PC-9 (cell line): Measurements from ENCODE around the gene NTM. TPM values are rescaled to one million over a fixed set of nuclear protein-coding genes. Genes with fewer than 3 reads are reported as not detected.

Experiments
- BruUV-seq: library from RNA; stranded (reverse); fragments of 400-500 nt; replicated peaks from 2 replicates; lab custom pipeline; 2021; lab: Mats Ljungman, UMichigan
- CTCF ChIA-PET: fragments of 300-600 bp; sonication (Branson Sonifier 250); formaldehyde crosslinking; loops from one replicate; lab custom pipeline; 2022; ENCODE audit warnings: antibody characterized with exemption; lab: Charles Lee
- POLR2A ChIA-PET: fragments of 300-600 bp; sonication (Branson Sonifier 250); formaldehyde crosslinking; loops from one replicate; lab custom pipeline; 2022; ENCODE audit warnings: antibody characterized with exemption; ENCODE audit not compliant: unreplicated experiment; lab: Charles Lee
- DNase-seq, 2 experiments: peaks; one replicate each; pipeline versions ENCODE4 v3.0.0 to v3.0.0-alpha.2; 2015 to 2022; ENCODE audit warnings: mixed read lengths in 1 of 2
- H2AFZ ChIP-seq: fragments of 200-600 bp; sonication (generic); 2 replicates; pipeline ENCODE4 v1.8.1; 2017; ENCODE audit warnings: antibody characterized with exemption
- H3F3A ChIP-seq: fragments of 200-600 bp; sonication (generic); 2 replicates; pipeline ENCODE4 v1.8.1; 2017; ENCODE audit warnings: antibody characterized with exemption, mild to moderate bottlenecking, low read depth; ENCODE audit not compliant: insufficient read depth
- H3K27ac ChIP-seq: fragments of 200-600 bp; sonication (generic); 2 replicates; pipeline ENCODE4 v1.6.1; 2016; ENCODE audit warnings: mixed run types
- H3K27me3 ChIP-seq: fragments of 200-600 bp; sonication (generic); 2 replicates; pipeline ENCODE4 v1.6.1; 2016; ENCODE audit warnings: low read depth, mixed run types; ENCODE audit not compliant: insufficient read depth
- H3K36me3 ChIP-seq: fragments of 200-600 bp; sonication (generic); 2 replicates; pipeline ENCODE4 v1.6.1; 2016; ENCODE audit warnings: low read depth, mixed run types
- H3K4me1 ChIP-seq: fragments of 200-600 bp; sonication (generic); replicated peaks from 2 replicates; pipeline ENCODE4 v1.6.1; 2016; ENCODE audit warnings: mixed run types; ENCODE audit not compliant: insufficient read depth
- H3K4me2 ChIP-seq: fragments of 200-600 bp; sonication (generic); 2 replicates; pipeline ENCODE4 v1.6.1; 2017; ENCODE audit warnings: mixed run types
- H3K4me3 ChIP-seq: fragments of 200-600 bp; sonication (generic); 2 replicates; pipeline ENCODE4 v1.6.1; 2016; ENCODE audit warnings: mixed run types
- H3K79me2 ChIP-seq: fragments of 200-600 bp; sonication (generic); 2 replicates; pipeline ENCODE4 v1.6.1; 2017; ENCODE audit warnings: low read depth, mixed run types
- H3K9me2 ChIP-seq: fragments of 200-600 bp; sonication (generic); 2 replicates; pipeline ENCODE4 v1.8.1; 2017; ENCODE audit warnings: mild to moderate bottlenecking; ENCODE audit not compliant: insufficient read depth
- H3K9me3 ChIP-seq: fragments of 200-600 bp; sonication (generic); 2 replicates; pipeline ENCODE4 v1.8.1; 2016; ENCODE audit warnings: low read depth; ENCODE audit not compliant: insufficient read depth
- H4K20me1 ChIP-seq: fragments of 200-600 bp; sonication (generic); 2 replicates; pipeline ENCODE4 v1.8.1; 2017; ENCODE audit not compliant: insufficient read depth
- EZH2 ChIP-seq: fragments of 200-600 bp; sonication (generic); IDR thresholded peaks from 2 replicates; pipeline ENCODE4 v1.8.0; 2017; ENCODE audit warnings: antibody characterized with exemption, low read depth
- intact Hi-C: fragments of 100-400 bp; cut with micrococcal nuclease; formaldehyde crosslinking; loops from one replicate; pipeline ENCODE4 v1.10.0; 2022; ENCODE audit not compliant: unreplicated experiment
- total RNA-seq: library from RNA; stranded (reverse); gene quantifications from 2 replicates; pipeline ENCODE4 v1.2.3, GENCODE V29; 2021
- TF ChIP-seq, protein P1 (sequence below): fragments of 200-600 bp; sonication (generic); conservative IDR thresholded peaks from 2 replicates; pipeline ENCODE4 v1.6.1; 2017; ENCODE audit warnings: mixed run types, antibody characterized with exemption, mild to moderate bottlenecking, moderate library complexity

Gene NTM
- total RNA-seq, 1 experiment from 2014 or later = not detected

DNA sequence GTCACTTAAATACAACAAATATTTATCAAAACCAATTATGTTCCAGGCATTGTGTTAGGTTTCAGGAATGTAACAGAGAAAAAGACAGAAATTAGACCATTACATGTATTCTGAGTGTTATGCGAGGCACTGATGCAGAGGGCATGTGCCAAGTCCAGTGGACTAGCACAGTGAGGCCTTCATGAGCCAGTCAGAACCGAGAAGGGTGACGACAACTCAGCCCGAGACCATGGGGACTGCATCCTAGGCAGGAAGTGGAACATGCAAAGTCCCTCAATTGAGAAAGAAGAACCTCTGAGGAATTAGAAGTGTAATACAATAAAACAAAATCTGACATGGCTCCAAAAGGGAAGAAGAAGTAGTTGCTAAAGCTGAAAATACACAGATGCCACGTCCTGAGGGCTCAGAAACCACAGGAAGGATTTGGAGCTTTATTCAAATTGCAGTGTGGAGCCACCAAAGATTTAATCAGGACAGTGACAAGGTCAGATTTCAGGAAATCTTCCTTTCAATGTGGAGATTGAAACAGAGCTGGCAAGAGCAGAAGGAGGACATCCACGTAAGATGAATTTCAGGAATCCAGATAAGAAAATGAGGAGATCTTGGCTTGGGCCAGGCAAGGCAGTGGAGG, 529.6 kb downstream of the NTM start:
- ChIA-PET POLR2A (no interaction called here), CTCF (interaction anchor here (0.6 kb wide), 1 partner anchor 1455 kb away, joined by 4 read pairs; no protein-coding TSS in a partner anchor)
- no peaks in the 10 kb centered on the region for H3K9me3 ChIP-seq
- no peaks in the 10 kb centered on the region for H4K20me1 ChIP-seq
- no peaks in the 10 kb centered on the region for H3F3A ChIP-seq
- no peaks in the 10 kb centered on the region for H3K79me2 ChIP-seq
- no peak overlapping the region for H2AFZ ChIP-seq
- no peak overlapping the region for H3K4me3 ChIP-seq
- H3K4me1 ChIP-seq = no peaks in the 10 kb centered on the region
- intact Hi-C loops = no loop called here
- H3K4me2 ChIP-seq = no peak overlapping the region
- peaks cover 2% of the 10 kb centered on the region; the same call in 1 of the 2 replicates for H3K27me3 ChIP-seq
- DNase-seq = no peak
- H3K36me3 ChIP-seq = no peaks in the 10 kb centered on the region
- H3K9me2 ChIP-seq = no peaks in the 10 kb centered on the region
- BruUV-seq = no TSS peak
- TF ChIP-seq, protein P1, sequence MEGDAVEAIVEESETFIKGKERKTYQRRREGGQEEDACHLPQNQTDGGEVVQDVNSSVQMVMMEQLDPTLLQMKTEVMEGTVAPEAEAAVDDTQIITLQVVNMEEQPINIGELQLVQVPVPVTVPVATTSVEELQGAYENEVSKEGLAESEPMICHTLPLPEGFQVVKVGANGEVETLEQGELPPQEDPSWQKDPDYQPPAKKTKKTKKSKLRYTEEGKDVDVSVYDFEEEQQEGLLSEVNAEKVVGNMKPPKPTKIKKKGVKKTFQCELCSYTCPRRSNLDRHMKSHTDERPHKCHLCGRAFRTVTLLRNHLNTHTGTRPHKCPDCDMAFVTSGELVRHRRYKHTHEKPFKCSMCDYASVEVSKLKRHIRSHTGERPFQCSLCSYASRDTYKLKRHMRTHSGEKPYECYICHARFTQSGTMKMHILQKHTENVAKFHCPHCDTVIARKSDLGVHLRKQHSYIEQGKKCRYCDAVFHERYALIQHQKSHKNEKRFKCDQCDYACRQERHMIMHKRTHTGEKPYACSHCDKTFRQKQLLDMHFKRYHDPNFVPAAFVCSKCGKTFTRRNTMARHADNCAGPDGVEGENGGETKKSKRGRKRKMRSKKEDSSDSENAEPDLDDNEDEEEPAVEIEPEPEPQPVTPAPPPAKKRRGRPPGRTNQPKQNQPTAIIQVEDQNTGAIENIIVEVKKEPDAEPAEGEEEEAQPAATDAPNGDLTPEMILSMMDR = no peak
- TF ChIP-seq EZH2 = no peak
- H3K27ac ChIP-seq = no peak overlapping the region

GRCh38 chr11:131902421-131902820, 532.0 kb downstream of the NTM start:
- Histone ChIP-seq H3K9me2 (no peaks in the 10 kb centered on the region), H3K4me2 (no peak overlapping the region), H3F3A (no peaks in the 10 kb centered on the region), H3K36me3 (no peaks in the 10 kb centered on the region), H3K4me3 (no peak overlapping the region), H3K4me1 (no peaks in the 10 kb centered on the region), H3K9me3 (no peaks in the 10 kb centered on the region), H3K79me2 (no peaks in the 10 kb centered on the region), H3K27ac (no peak overlapping the region), H2AFZ (no peak overlapping the region), H4K20me1 (no peaks in the 10 kb centered on the region), H3K27me3 (0 out of 2 replicates have a peak, but pooled peaks cover 6% of the 10 kb centered on the region)
- ChIA-PET CTCF (no interaction called here), POLR2A (no interaction called here)
- no TSS peak for BruUV-seq
- DNase-seq = no peak
- TF ChIP-seq, protein P1 = no peak
- no peak for TF ChIP-seq EZH2
- intact Hi-C loops = no loop called here

GRCh38 chr11:131903074-131903473, 532.7 kb downstream of the NTM start:
- Histone ChIP-seq H3K79me2 (no peaks in the 10 kb centered on the region), H3K27me3 (0 out of 2 replicates have a peak, but pooled peaks cover 6% of the 10 kb centered on the region), H2AFZ (no peak overlapping the region), H3K27ac (no peak overlapping the region), H3K9me3 (no peaks in the 10 kb centered on the region), H3K36me3 (no peaks in the 10 kb centered on the region), H4K20me1 (no peaks in the 10 kb centered on the region), H3K4me1 (no peaks in the 10 kb centered on the region), H3F3A (no peaks in the 10 kb centered on the region), H3K4me3 (no peak overlapping the region), H3K9me2 (no peaks in the 10 kb centered on the region), H3K4me2 (no peak overlapping the region)
- intact Hi-C loops = no loop called here
- TF ChIP-seq EZH2 = no peak
- TF ChIP-seq, protein P1 = no peak
- CTCF ChIA-PET = no interaction called here
- POLR2A ChIA-PET = no interaction called here
- no TSS peak for BruUV-seq
- DNase-seq = no peak
